K562 (cell line): Measurements from ENCODE around the gene ERRFI1.

Experiments
- ARID1B ChIP-seq: fragments of 450-650 bp; IDR thresholded peaks from 2 replicates; pipeline ENCODE4 v1.6.1; 2016; ENCODE audit warnings: antibody characterized with exemption, mild to moderate bottlenecking, inconsistent platforms
- CHD2 ChIP-seq: IDR thresholded peaks from 2 replicates; pipeline ENCODE4 v1.6.1; 2011; ENCODE audit warnings: low read depth, low read length
- CTCF ChIP-seq, 3 experiments: IDR thresholded peaks in 2 of 3; conservative IDR thresholded peaks in 1 of 3; 2 replicates each; pipeline ENCODE4 v1.5.1; 2011 to 2012; ENCODE audit warnings: low read length in 3 of 3, mild to moderate bottlenecking in 3 of 3, control low read depth in 2 of 3, improper control_type of control experiment in 1 of 3, inconsistent platforms in 1 of 3, low read depth in 1 of 3, mixed read lengths in 1 of 3, moderate library complexity in 1 of 3; ENCODE audit not compliant: insufficient read depth in 2 of 3
- EZH2 ChIP-seq: IDR thresholded peaks from 2 replicates; pipeline ENCODE4 v1.6.1; 2012; ENCODE audit warnings: low read depth, mild to moderate bottlenecking, inconsistent platforms, low read length, borderline replicate concordance
- FOXA3 ChIP-seq, 2 experiments: fragments of 450-650 bp in 1 of 2; sonication (generic) in 1 of 2; formaldehyde crosslinking; IDR thresholded peaks in 1 of 2; conservative IDR thresholded peaks in 1 of 2; 2 replicates each; pipeline versions ENCODE4 v1.4.0 to v1.8.0; 2020 to 2022; ENCODE audit warnings: mild to moderate bottlenecking in 2 of 2, missing genetic modification reagents in 1 of 2
- HMG20A ChIP-seq: fragments of 450-650 bp; formaldehyde crosslinking; conservative IDR thresholded peaks from 2 replicates; pipeline ENCODE4 v1.4.0; 2020; ENCODE audit warnings: mild to moderate bottlenecking, mixed read lengths
- MAX ChIP-seq: sonication (generic); formaldehyde crosslinking; IDR thresholded peaks from 2 replicates; pipeline ENCODE4 v1.9.0; 2022; ENCODE audit warnings: mild to moderate bottlenecking, missing genetic modification reagents
- MITF ChIP-seq: IDR thresholded peaks from 2 replicates; pipeline ENCODE4 v1.6.1; 2014; ENCODE audit warnings: antibody characterized with exemption
- NFIX ChIP-seq: fragments of 250-450 bp; sonication (Bioruptor Pico); IDR thresholded peaks from 2 replicates; pipeline ENCODE4 v1.4.0; 2020; ENCODE audit warnings: low read depth, mild to moderate bottlenecking, moderate library complexity
- NFYB ChIP-seq: IDR thresholded peaks from 2 replicates; pipeline ENCODE4 v1.6.1; 2011; ENCODE audit warnings: mild to moderate bottlenecking, moderate library complexity; ENCODE audit not compliant: insufficient read length; ENCODE audit errors: extremely low read depth
- PCBP2 ChIP-seq: fragments of 200-400 bp; formaldehyde crosslinking; IDR thresholded peaks from 2 replicates; pipeline ENCODE4 v1.6.1; 2018; ENCODE audit warnings: low read length, low read depth, mild to moderate bottlenecking, moderate library complexity; ENCODE audit not compliant: poor library complexity, severe bottlenecking
- TCF7L2 ChIP-seq: fragments of 150-350 bp; IDR thresholded peaks from 2 replicates; pipeline ENCODE4 v1.6.1; 2016; ENCODE audit warnings: low read depth, mild to moderate bottlenecking, low read length, moderate library complexity
- ZNF668 ChIP-seq: fragments of 250-450 bp; sonication (Bioruptor Pico); IDR thresholded peaks from 2 replicates; pipeline ENCODE4 v1.8.0; 2022; ENCODE audit warnings: mild to moderate bottlenecking, inconsistent platforms

GRCh38 chr1:8003438-8004112, 22.5 kb downstream of the ERRFI1 start:
- TF ChIP-seq NFIX (CRISPR knock-in tag) (no peak), CHD2 (no peak), MAX (CRISPR knock-in tag) (no peak), ARID1B (no peak), TCF7L2 (no peak), CTCF (IDR thresholded peaks at IDR 0.05 in 2 of 3, conservative IDR thresholded peaks at IDR 0.05 in 1 of 3; ENCODE audit: insufficient read depth in 2 of 3, low read depth in 1 of 3, low read length in 3 of 3) (no peak), NFYB (no peak), ZNF668 (CRISPR knock-in tag) (no peak), MITF (no peak), HMG20A (CRISPR knock-in tag) (no peak), EZH2 (no peak), PCBP2 (no peak), FOXA3 (CRISPR knock-in tag; conservative IDR thresholded peaks at IDR 0.05 in 1 of 2, IDR thresholded peaks at IDR 0.05 in 1 of 2) (no peak)
